ENCODE results near the gene NEK7. TPM values are rescaled to one million over a fixed set of nuclear protein-coding genes. Genes with fewer than 3 reads are reported as not detected.

The NEK7 gene
- total RNA-seq, 1 donor, result 187 TPM

DNA sequence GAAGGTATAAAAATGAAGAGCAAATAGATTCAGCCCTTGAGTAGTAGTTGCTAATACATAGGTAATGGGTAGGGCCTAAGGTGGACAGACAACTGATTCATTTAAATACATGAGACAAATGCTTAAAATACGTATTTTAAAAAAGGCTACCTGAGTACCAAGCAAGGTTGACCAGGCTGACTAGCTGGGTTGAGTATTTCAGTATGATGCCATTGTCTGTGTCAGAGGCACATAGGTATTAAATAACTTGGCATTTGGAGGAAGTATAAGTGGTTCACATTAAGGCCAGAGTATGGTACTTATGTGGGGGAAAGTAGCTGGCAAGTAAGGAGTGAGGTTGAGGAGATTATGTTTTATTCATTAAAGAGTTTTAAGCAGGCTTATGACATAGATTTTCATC lies 19.4 kb downstream of the NEK7 start:
- DNase-seq (ENCODE audit: low read depth), result no peak
- H3K4me3 ChIP-seq (ENCODE audit: low read depth, low read length), result no peak overlapping the region
- TF ChIP-seq, protein P1, sequence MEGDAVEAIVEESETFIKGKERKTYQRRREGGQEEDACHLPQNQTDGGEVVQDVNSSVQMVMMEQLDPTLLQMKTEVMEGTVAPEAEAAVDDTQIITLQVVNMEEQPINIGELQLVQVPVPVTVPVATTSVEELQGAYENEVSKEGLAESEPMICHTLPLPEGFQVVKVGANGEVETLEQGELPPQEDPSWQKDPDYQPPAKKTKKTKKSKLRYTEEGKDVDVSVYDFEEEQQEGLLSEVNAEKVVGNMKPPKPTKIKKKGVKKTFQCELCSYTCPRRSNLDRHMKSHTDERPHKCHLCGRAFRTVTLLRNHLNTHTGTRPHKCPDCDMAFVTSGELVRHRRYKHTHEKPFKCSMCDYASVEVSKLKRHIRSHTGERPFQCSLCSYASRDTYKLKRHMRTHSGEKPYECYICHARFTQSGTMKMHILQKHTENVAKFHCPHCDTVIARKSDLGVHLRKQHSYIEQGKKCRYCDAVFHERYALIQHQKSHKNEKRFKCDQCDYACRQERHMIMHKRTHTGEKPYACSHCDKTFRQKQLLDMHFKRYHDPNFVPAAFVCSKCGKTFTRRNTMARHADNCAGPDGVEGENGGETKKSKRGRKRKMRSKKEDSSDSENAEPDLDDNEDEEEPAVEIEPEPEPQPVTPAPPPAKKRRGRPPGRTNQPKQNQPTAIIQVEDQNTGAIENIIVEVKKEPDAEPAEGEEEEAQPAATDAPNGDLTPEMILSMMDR (IDR thresholded peaks at IDR 0.05; ENCODE audit: insufficient read depth, low read length), result no peak

DNA sequence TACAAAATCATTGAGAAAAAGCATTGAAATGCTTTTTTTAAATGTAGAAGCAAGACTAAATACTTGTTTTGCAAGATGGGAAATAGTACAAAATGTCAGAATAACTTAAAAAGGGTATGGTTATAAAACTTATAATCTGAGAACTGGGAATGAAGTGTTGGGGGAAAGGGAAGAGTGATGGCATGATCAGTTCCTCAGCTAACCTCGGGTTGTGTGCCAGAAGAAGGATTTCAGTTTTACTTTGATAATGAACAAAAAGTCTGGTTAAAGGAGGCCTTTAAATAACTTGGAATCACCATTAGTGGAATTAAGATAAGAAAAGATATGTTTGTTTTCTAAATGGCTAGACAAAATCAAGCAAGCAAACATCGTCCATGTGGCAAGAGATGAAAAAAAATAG lies 20.7 kb downstream of the NEK7 start:
- TF ChIP-seq, protein P1 (IDR thresholded peaks at IDR 0.05; ENCODE audit: insufficient read depth, low read length), result no peak
- DNase-seq (ENCODE audit: low read depth), result no peak
- no peak overlapping the region for H3K4me3 ChIP-seq (ENCODE audit: low read depth, low read length)

DNA sequence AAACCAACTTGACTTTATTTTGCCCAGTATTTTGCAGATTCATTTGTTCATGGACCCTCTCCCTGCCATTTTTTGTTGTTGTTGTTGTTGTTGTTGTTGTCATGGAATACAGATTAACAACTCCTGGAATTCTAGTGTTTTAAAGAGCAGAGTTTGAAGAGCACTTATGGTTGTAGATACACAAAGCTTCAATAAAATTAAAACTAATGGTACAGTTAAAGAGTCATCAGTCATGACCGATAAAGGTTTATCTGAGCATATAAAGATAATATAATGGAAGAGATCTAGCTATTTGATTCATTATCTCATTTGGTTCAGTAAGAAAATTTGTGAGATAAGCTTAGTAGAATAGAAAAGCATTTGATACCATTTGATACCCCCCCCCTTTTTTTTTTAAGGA lies 21.8 kb downstream of the NEK7 start:
- TF ChIP-seq, protein P1 (IDR thresholded peaks at IDR 0.05; ENCODE audit: insufficient read depth, low read length), result no peak
- no peak for DNase-seq (ENCODE audit: low read depth)
- no peak overlapping the region for H3K4me3 ChIP-seq (ENCODE audit: low read depth, low read length)

DNA sequence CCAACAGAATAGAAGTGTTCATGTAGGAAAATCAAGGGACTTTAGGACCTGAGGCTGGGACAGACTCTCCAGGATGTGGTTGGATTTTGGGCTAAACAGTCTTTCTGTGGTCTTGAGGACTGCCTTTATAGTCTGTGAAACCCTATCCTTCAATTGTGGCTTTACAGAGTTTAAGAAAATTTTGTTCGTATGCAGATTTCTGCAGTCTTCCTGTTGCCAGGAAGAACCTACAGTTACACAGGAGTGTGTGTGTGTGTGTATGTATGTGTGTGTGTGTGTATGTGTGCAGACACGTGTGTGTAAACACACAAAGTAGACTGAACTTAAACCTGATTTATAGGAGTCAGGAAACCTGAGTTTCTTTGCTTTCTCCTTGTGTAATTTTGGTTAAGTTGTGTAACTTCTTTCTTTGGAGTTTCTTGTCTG lies 22.8 kb downstream of the NEK7 start:
- TF ChIP-seq, protein P1 (IDR thresholded peaks at IDR 0.05; ENCODE audit: insufficient read depth, low read length), result no peak
- H3K4me3 ChIP-seq (ENCODE audit: low read depth, low read length), result no peak overlapping the region
- peak; percentile 24 for DNase-seq (ENCODE audit: low read depth)

DNA sequence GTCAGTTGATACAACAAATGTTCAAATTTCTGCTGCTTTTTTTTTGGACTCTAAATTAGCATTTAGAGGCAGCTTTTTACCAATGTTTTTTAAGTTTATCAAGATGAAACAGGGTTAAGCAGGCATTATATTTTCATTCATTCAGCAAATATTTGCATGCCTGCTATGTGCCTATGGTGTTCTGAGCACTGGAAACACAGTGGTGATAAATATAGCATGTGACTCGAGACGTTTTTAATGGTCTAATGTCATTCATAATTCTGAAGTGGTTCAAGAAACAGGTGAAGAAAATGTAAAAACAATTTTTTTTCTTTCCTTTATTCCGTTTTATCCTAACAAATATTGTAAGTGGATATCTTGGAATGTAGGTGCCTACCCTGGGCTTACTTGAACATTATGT lies 26.8 kb downstream of the NEK7 start:
- TF ChIP-seq, protein P1 (IDR thresholded peaks at IDR 0.05; ENCODE audit: insufficient read depth, low read length), result no peak
- no peak for DNase-seq (ENCODE audit: low read depth)
- no peak overlapping the region for H3K4me3 ChIP-seq (ENCODE audit: low read depth, low read length)

DNA sequence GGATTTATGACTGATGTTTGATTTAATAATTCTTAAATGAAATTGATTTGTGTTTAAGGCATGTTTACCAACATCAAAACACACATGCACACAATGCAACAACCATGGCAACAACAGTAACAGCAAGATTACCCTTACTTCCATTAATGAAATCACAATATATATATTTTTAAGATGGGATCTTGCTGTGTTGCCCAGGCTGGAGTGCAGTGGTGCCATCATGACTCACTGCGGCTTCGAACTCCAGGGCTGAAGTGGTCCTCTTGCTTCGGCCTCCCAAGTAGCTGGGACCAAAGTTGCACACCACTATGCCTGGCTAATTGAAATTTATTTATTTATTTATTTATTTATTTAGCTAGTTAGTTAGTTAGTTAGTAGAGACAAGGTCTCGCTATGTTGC lies 27.7 kb downstream of the NEK7 start:
- no peak for DNase-seq (ENCODE audit: low read depth)
- no peak overlapping the region for H3K4me3 ChIP-seq (ENCODE audit: low read depth, low read length)
- TF ChIP-seq, protein P1 (IDR thresholded peaks at IDR 0.05; ENCODE audit: insufficient read depth, low read length), result no peak

DNA sequence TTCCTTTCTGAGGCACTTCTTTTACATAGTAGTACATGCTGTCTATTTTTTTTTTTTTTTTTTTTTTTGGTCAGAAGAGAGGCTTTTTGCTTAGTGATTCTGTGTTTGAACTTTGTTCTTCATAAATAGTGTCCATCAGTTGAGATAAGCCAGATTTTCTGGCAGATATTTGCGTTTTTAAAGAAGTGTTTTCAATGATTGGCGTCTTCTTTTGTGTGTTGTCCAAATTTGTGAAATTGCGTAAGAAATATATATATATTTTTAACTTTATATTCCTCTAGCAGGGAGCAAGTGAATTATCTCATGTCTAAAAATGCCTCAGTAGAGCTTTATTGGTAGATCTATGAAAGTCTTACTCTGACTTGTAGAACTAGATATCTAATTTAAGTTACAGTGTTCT lies 28.3 kb downstream of the NEK7 start:
- TF ChIP-seq, protein P1 (IDR thresholded peaks at IDR 0.05; ENCODE audit: insufficient read depth, low read length), result no peak
- DNase-seq (ENCODE audit: low read depth), result peak; percentile 73

More for the DNA sequence above, 28.3 kb downstream of the NEK7 start:
- H3K4me3 ChIP-seq (ENCODE audit: low read depth, low read length), result no peak overlapping the region

All from fibroblast of the aortic adventitia (primary cell).